Osteoblast (primary cell): ENCODE measurements around the gene COX17. TPM values are rescaled to one million over a fixed set of nuclear protein-coding genes. Genes with fewer than 3 reads are reported as not detected.

Experiments
- DNase-seq: peaks from one replicate; pipeline ENCODE4 v3.0.0; 2011; ENCODE audit warnings: low spot score, mixed read lengths; ENCODE audit not compliant: insufficient read length; ENCODE audit errors: missing footprints
- H2AFZ ChIP-seq: 2 replicates; pipeline ENCODE4 v1.6.0; 2011; ENCODE audit warnings: mild to moderate bottlenecking, low read length
- H3K27ac ChIP-seq: 2 replicates; pipeline ENCODE4 v1.5.1; 2011; ENCODE audit warnings: mild to moderate bottlenecking, low read depth, low read length, moderate library complexity
- H3K27me3 ChIP-seq: 2 replicates; pipeline ENCODE4 v1.6.0; 2012; ENCODE audit warnings: mild to moderate bottlenecking, control low read depth, inconsistent platforms, low read length, moderate library complexity; ENCODE audit not compliant: insufficient read depth
- H3K36me3 ChIP-seq: 2 replicates; pipeline ENCODE4 v1.5.1; 2011; ENCODE audit warnings: mild to moderate bottlenecking, low read length, control low read depth, moderate library complexity; ENCODE audit not compliant: insufficient read depth
- H3K4me1 ChIP-seq: 2 replicates; pipeline ENCODE4 v1.5.1; 2011; ENCODE audit warnings: mild to moderate bottlenecking, low read length, control low read depth, moderate library complexity; ENCODE audit not compliant: insufficient read depth
- H3K4me2 ChIP-seq: 2 replicates; pipeline ENCODE4 v1.6.0; 2011; ENCODE audit warnings: mild to moderate bottlenecking, low read length; ENCODE audit not compliant: insufficient read depth
- H3K4me3 ChIP-seq: fragments of 200-600 bp; sonication (generic); 3 replicates; pipeline ENCODE4 v1.5.1; 2012; ENCODE audit warnings: mild to moderate bottlenecking, low read length, inconsistent platforms; ENCODE audit not compliant: insufficient read depth
- H3K79me2 ChIP-seq: 2 replicates; pipeline ENCODE4 v1.6.0; 2012; ENCODE audit warnings: mild to moderate bottlenecking, low read length, control low read depth, inconsistent platforms; ENCODE audit not compliant: insufficient read depth
- H3K9me3 ChIP-seq: 2 replicates; pipeline ENCODE4 v1.5.1; 2011; ENCODE audit warnings: low read depth, low read length, control low read depth
- H4K20me1 ChIP-seq: 2 replicates; pipeline ENCODE4 v1.6.0; 2012; ENCODE audit warnings: mild to moderate bottlenecking, low read length, control low read depth; ENCODE audit not compliant: insufficient read depth
- total RNA-seq: library from RNA; depleted of rRNA; stranded (reverse); fragments of >200 nt; gene quantifications from 2 replicates; pipeline ENCODE4 v1.2.3, GENCODE V29; 2012
- TF ChIP-seq, protein P1 (sequence below): IDR thresholded peaks from 2 replicates; pipeline ENCODE4 v1.5.1; 2011; ENCODE audit warnings: mild to moderate bottlenecking, low read depth, low read length, moderate library complexity; ENCODE audit errors: extremely low read depth

COX17 gene
- total RNA-seq, 1 donor = 8.0 TPM

DNA sequence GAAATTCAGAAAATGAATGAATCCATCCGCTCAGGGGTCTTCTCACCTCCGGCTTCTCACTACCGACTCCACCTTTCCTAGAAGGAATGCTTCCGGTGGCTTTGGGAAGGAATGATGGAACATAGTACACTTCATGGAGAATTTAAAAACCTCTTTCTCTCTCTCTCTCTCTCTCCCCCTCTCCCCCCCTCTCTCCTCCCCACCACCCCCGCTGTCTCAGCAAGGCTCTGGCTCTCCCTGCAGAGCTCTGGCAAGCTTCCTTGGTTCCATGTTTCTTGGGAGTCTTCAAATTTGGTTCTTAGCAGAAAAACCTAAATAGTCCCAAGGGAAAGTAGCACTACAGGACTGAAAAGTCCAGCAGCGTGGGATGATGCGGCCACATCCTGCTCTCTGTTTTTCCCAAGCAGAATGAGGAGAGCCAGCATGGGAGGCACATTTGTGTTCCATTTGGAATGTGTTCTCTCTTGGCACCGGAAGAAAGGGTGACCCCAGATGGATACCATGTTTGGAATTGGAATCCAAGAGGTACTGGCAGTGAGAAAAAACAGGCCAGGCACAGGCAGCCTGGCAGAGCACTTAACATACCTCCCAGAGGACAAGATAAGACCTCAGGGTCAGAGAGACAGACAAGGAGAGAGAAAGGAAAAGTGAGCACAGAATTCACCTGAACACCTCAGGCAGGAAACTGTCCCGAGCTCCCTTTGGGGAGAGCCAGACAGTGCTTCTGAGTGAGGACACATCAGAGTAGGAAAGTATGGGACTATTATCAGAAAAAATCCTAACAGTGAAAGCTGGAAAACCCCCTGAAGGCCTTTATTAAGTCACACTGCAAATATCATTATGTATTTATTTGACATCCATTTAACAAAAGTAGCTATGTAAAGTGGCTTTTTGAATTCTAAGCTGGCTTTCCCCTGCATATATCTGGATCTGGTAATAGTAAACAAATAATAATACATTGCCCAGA, 16.4 kb downstream of the COX17 start, which contains the start of gene POPDC2:
POPDC2 (minus strand) TSS at position 116 of the 967 bp plus-strand sequence. CDS start 166 bp downstream, outside the sequence.
- Histone ChIP-seq H4K20me1 (no peaks in the 10 kb centered on the region), H3K79me2 (no peaks in the 10 kb centered on the region), H3K4me2 (peak within 1 kb of the TSS; percentile 11), H3K27me3 (no peaks in the 10 kb centered on the region), H2AFZ (peak within 1 kb of the TSS; percentile 36), H3K36me3 (no peaks in the 10 kb centered on the region), H3K4me1 (peaks cover 46% of the 10 kb centered on the region), H3K27ac (peak within 1 kb of the TSS; percentile 42), H3K9me3 (no peaks in the 10 kb centered on the region), H3K4me3 (no peak within 1 kb of the TSS)
- no peak for DNase-seq
- TF ChIP-seq, protein P1, sequence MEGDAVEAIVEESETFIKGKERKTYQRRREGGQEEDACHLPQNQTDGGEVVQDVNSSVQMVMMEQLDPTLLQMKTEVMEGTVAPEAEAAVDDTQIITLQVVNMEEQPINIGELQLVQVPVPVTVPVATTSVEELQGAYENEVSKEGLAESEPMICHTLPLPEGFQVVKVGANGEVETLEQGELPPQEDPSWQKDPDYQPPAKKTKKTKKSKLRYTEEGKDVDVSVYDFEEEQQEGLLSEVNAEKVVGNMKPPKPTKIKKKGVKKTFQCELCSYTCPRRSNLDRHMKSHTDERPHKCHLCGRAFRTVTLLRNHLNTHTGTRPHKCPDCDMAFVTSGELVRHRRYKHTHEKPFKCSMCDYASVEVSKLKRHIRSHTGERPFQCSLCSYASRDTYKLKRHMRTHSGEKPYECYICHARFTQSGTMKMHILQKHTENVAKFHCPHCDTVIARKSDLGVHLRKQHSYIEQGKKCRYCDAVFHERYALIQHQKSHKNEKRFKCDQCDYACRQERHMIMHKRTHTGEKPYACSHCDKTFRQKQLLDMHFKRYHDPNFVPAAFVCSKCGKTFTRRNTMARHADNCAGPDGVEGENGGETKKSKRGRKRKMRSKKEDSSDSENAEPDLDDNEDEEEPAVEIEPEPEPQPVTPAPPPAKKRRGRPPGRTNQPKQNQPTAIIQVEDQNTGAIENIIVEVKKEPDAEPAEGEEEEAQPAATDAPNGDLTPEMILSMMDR = no peak

DNA sequence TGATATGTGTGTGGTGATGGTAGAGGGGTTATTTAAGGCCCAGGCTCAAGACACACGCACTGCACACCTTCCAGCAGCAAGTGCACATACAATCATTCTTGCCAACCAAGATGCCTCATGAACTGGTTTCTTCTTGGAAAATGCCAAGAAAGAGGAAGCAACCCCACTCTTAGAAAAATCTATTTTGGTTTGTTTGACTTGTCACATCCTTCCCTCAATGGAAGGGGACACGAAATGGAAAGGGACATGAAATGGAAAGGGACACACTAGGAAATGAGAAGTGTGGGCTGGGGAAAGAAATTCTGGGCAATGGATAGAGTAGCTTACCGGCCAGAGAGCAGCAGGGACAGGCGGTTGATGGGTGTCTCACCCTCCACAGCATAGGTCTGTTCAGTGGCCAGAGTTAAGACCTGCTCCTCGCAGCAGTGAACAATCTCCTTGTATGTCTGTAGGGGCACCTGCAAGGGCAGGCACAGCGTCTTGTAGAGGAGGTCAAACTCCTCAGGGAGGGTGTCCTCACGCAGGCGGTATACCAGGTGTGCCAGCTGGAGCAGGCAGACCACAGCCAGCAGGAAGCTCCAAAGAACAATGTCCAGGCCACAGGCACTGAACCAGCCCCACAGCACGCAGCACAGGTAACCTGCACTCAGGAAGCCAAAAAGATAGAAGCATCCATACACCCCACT, 17.5 kb downstream of the COX17 start:
- no peaks in the 10 kb centered on the region for H3K27me3 ChIP-seq
- no peaks in the 10 kb centered on the region for H4K20me1 ChIP-seq
- H3K4me1 ChIP-seq = peaks cover 37% of the 10 kb centered on the region
- no peaks in the 10 kb centered on the region for H3K9me3 ChIP-seq
- no peak overlapping the region for H2AFZ ChIP-seq
- DNase-seq = no peak
- no peaks in the 10 kb centered on the region for H3K36me3 ChIP-seq
- no peak overlapping the region for H3K4me3 ChIP-seq
- no peaks in the 10 kb centered on the region for H3K79me2 ChIP-seq
- TF ChIP-seq, protein P1 = no peak
- no peak overlapping the region for H3K4me2 ChIP-seq
- H3K27ac ChIP-seq = no peak overlapping the region

DNA sequence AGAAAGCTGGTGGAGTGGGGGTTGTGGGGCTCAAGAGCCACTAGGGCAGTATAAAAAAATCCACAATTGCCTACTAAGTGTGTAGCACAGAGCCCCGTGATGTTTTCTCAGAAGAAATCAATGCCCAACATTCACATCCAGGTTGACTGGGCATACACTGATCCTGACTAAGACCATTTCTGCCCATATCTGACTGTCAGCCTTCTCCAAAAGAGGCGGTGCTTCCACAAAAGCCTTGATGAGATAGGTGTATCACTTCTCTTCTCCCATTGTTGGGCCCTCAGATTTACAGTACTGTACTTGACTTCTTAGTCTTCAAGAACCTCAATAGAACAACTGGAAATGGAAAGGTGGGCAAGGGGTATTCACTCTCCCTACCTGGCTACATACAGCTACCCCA, 18.2 kb downstream of the COX17 start:
- H3K9me3 ChIP-seq = no peaks in the 10 kb centered on the region
- DNase-seq = no peak
- TF ChIP-seq, protein P1 = no peak
- no peaks in the 10 kb centered on the region for H4K20me1 ChIP-seq
- no peak overlapping the region for H3K4me3 ChIP-seq
- H2AFZ ChIP-seq = no peak overlapping the region
- no peak overlapping the region for H3K27ac ChIP-seq
- no peak overlapping the region for H3K4me2 ChIP-seq
- H3K36me3 ChIP-seq = no peaks in the 10 kb centered on the region
- H3K27me3 ChIP-seq = no peaks in the 10 kb centered on the region
- no peaks in the 10 kb centered on the region for H3K79me2 ChIP-seq
- H3K4me1 ChIP-seq = peaks cover 30% of the 10 kb centered on the region
